Ishikawa (cell line): ENCODE data around the gene PRRT4.

Source experiments
- CEBPB ChIP-seq: IDR thresholded peaks from 2 replicates; pipeline ENCODE4 v1.6.1; 2012
- EP300 ChIP-seq: IDR thresholded peaks from 2 replicates; pipeline ENCODE4 v1.6.1; 2012; ENCODE audit warnings: borderline replicate concordance
- MAX ChIP-seq: IDR thresholded peaks from 2 replicates; pipeline ENCODE4 v1.6.1; 2012
- REST ChIP-seq: IDR thresholded peaks from 2 replicates; pipeline ENCODE4 v1.6.1; 2012; ENCODE audit warnings: low read depth, mild to moderate bottlenecking
- TAF1 ChIP-seq: IDR thresholded peaks from 2 replicates; pipeline ENCODE4 v1.6.1; 2012; ENCODE audit warnings: low read depth, mild to moderate bottlenecking
- TEAD4 ChIP-seq: IDR thresholded peaks from 2 replicates; pipeline ENCODE4 v1.6.1; 2012

GRCh38 chr7:128376077-128376476 lies 14.6 kb upstream of the PRRT4 start:
- TF ChIP-seq TEAD4 (no peak), REST (no peak), CEBPB (no peak), TAF1 (no peak), EP300 (no peak), MAX (no peak)
